Endothelial cell of hepatic sinusoid (primary cell): ENCODE results near the gene HDAC8.
"Not testable (repeated sequence)": the region's sequence is repeated elsewhere in the genome, so short reads cannot be mapped to it uniquely, and the experiment has no call there.

Experiments used
- in situ Hi-C: cut with HindIII; loops from 2 replicates; pipeline ENCODE4 v1.10.0; 2017; ENCODE audit warnings: low sequenced_read_pairs

HDAC8 gene

DNA sequence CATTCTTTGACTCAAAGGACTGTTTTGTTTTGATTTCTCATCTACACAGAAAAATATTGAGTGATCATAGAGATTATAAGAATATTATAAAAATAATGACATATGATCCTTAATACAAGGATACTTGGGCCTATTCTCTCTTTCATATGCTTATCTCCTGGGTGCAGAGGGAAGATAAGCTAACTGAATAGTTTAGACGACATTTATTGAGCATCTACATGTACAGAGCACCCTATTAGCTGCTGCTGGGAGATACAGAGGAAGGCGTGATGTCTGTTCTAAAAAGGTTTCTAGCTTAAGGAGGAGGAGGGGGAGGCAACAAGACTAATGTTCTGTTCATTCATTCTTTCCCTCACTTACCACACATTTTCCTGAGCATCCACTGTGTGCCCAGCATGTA, 106.8 kb downstream of the HDAC8 start:
- in situ Hi-C loops: no loop called here

DNA sequence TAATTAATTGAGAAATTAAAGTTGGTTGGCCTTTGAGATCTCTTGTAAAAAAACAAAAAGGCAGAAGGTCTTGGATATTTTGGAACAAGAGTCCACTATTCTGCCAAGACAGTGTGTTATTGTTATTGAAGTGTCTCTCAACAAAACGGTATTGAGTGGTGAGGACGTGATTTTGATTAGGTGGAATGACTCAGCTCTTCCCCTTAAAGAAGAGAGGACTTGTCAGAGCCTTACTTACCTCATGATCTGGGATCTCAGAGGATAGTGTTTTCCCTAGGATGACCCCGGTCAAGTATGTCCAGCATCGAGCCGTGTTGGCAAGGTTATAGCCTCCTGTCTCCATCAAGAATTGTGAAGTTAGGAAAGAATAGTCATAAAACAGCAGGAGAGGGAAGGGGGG, 110.9 kb downstream of the HDAC8 start:
- in situ Hi-C loops: no loop called here

DNA sequence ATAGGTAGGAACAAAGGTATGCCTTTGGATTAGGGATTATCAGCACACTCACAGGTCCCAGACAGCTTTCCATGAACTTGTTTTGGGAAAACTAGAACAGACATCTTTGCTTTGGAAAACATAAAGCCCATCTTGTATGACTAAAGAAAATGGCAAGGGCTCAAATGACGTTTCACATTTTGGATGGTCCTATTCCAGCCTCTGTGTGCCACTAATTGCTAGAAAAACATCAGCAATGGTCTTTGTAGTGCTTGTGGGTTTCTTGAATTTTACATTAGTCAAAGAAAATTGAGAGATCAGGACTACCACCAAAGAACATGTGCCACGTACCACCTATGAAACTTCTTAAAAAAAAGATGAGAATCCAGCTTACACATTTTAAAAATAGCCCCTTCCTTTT, 111.4 kb downstream of the HDAC8 start:
- in situ Hi-C loops: no loop called here

DNA sequence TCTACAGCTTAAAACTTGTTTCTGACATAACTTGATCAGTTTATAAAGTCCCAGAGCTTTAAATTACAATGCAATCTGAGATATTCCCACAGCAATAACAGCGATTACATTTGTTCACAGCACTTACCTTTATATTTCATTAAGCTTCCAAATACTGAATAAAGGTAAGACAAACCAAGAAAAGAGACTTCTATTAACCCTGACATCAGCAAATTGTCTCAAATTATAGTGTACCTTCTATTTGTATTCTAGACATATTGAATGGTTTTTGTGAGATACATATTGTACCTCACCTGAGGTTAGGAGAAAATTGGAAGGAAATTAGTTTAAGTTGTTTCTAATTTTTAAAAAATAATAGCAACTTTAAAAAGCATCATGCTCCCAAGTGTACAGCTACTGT, 111.9 kb downstream of the HDAC8 start:
- in situ Hi-C loops: no loop called here

DNA sequence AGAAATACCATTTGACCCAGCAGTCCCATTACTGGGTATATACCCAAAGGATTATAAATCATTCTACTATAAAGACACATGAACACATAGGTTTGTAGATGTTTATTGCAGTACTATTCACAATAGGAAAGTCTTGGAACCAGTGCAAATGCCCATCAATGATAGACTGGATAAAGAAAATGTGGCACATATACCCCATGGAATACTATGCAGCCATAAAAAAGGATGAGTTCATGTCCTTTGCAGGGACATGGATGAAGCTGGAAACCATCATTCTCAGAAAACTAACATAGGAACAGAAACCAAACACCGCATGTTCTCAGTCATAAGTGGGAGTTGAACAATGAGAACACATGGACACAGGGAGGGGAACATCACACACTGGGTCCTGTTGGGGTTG, 123.6 kb downstream of the HDAC8 start:
- in situ Hi-C loops: not testable (repeated sequence)

DNA sequence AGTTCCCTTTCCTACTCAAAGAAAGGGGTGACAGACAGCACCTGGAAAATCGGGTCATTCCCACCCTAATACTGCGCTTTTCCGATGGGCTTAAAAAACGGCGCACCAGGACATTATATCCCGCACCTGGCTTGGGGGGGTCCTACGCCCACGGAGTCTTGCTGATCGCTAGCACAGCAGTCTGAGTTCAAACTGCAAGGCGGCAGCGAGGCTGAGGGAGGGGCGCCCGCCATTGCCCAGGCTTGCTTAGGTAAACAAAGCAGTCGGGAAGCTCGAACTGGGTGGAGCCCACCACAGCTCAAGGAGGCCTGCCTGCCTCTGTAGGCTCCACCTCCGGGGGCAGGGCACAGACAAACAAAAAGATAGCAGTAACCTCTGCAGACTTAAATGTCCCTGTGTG, 131.9 kb downstream of the HDAC8 start:
- in situ Hi-C loops: not testable (repeated sequence)

DNA sequence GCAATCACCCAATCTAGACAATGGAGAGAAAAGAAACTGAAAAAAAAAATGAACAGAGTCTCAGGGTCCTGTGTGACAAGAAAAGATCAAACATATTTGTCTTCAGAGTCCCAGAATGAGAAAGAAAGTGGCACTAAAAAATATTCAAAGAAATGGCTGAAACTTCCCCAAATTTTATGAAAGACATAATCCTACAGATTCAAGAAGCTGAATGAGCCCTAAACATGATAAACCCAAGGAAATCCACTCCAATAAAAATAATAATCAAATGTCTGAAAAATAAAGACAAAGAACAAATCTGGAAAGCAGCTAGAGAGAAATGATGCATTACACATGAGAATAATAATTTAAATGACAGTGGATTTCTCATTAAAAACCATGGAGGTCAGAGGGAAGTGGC, 136.6 kb downstream of the HDAC8 start:
- in situ Hi-C loops: no loop called here

DNA sequence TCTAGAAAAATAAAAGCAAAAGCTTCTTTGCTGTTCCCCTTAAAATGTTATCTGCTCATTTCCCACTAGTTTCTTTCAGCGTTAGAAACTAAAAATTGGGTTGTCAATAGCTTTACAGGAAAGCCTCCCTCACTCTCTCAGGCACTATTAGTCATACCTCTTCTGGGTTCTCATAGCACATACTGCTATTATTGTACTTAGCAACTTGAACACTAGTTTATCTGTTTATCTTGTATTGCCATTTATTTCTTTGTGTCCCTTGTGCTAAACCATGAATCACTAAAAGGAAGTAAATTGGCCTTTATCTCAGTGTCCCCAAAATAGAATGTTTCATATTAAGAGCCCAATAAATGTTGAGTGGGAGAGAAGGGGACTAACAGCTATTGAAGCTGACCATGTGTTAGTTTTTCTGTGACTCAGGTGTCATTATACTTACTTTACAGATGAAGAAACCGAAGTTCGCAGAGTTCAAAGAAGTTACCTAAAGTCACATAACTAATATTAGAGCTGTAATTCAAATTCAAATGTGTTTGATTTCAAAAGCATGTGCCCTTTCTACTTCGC, 142.2 kb downstream of the HDAC8 start:
- in situ Hi-C loops: no loop called here

DNA sequence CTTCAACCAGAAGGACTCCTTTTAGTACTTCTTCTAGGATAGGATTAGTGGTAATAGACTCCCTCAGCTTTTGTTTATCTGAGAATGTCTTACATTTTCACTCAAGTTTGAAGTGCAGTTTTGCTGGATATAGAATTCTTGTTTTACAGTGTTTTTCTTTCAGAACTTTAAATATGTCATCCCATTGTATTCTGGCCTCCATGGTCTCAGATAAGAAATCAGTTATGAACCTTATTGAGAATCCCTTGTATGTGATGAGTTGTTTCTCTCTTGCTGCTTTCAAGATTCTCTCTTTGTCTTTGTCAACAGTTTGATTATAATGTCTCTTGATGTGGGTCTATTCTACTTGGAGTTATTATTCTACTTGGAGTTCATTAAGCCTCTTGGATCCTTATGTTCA, 150.8 kb downstream of the HDAC8 start:
- in situ Hi-C loops: no loop called here

DNA sequence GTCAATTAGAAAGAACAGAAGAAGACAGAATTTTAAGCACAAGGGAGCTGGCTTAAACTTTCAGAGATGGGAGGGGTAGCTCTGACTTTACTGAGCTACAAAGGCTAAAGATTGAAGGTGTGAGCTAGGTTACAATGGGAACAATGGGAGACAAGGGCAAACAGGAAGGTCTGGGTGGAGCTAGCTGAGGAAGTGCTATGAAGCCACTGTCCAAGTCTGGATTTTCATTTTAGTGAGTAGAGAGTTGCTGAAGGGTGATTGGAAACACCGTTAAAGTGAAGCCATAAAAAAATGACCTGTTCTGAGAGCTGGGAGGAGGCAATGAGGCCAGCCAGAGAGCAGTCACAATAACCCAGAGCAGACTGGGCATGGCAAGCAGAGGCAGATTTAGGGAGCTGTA, 162.7 kb downstream of the HDAC8 start:
- in situ Hi-C loops: loop anchor here (10.0 kb wide), 1 partner anchor 65 kb away; no protein-coding TSS in a partner anchor

DNA sequence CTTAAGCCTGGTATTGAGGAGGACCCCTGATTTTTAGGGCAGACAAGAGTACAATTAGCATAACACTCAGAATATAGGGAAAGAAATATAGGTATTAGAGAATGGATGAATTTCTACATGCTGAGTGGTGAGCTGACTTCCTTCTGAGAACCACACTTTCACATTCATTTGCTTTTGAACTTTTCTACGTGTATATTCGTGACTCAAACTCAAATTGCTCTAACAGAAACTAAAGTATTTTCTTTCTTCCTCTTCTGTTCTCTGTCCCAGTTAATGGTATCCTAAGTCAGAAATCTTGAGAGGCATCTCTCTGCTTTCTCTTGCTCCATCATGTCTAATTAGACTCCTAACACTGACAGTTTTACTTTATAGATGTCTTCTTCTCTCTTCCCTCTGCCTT, 163.8 kb downstream of the HDAC8 start:
- in situ Hi-C loops: loop anchor here (10.0 kb wide), 1 partner anchor 64 kb away; no protein-coding TSS in a partner anchor

DNA sequence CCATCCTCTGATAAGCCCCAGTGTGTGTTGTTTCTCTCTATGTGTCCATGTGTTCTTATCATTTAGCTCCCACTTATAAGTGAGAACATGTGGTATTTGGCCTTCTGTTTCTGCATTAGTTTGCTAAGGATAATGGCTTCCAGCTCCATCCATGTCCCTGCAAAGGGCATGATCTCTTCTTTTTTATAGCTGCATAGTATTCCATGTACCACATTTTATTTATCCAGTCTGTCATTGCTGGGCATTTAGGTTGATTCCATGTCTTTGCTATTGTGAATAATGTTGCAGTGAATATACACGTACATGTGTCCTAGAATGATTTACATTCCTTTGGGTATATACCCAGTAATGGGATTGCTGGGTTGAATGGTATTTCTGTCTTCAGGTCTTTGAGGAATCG, 167.5 kb downstream of the HDAC8 start:
- in situ Hi-C loops: loop anchor here (10.0 kb wide), 1 partner anchor 60 kb away; no protein-coding TSS in a partner anchor

DNA sequence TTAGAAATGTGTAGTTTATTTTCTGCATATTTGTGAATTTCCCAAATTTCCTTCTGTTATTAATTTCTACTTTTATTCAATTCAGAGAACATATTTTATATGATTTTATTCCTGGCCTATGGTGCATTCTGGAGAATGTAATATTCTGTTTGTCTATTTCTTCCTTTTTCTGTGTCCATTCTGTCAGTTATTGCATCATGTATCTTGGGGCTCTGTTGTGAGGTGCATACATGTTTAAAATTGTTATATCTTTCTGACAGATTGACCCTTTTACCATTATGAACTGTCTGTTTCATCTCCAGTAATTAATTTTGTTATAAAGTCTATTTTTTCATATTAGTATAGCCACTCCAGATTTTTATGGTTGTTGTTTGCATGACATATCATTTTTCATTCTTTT, 170.0 kb downstream of the HDAC8 start:
- in situ Hi-C loops: loop anchor here (10.0 kb wide), 1 partner anchor 58 kb away; no protein-coding TSS in a partner anchor

DNA sequence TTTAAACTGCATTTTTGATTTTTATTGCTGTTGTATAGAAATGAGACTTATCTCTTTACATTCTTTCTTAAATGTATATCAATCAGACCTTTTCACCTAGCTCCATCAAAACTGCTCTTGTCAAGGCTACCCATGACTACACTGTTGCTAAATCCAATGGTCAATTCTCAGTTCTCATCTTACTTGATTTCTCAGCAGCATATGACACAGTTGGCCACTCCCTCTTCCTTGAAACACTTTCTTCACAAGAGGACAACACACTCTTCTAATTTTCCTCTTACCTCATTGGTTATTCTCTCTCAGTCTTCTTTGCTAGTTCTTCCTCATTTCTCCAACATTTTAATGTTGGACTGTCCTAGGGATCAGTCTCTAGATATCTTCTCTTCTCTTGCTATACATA, 172.8 kb downstream of the HDAC8 start:
- in situ Hi-C loops: loop anchor here (10.0 kb wide), 1 partner anchor 55 kb away; no protein-coding TSS in a partner anchor

DNA sequence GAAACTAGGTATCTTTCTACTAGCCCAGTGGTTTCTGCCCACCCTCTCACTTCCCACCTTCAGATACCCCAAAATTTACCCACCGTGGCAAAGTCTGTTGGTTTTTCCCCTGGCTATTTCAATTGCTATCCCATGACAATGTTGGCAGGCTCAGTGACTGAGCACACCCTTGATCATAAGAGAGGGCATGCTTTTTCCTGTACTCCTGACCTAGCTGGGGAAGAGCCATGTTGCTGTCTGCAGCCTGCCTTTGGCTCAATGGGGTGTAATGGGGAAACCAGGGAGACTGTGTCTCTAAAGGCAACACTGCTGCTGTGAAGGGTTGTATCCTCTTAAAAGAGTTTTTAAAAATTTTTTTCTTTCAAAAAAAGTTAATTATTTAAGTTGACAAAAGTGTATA, 176.5 kb downstream of the HDAC8 start:
- in situ Hi-C loops: no loop called here

DNA sequence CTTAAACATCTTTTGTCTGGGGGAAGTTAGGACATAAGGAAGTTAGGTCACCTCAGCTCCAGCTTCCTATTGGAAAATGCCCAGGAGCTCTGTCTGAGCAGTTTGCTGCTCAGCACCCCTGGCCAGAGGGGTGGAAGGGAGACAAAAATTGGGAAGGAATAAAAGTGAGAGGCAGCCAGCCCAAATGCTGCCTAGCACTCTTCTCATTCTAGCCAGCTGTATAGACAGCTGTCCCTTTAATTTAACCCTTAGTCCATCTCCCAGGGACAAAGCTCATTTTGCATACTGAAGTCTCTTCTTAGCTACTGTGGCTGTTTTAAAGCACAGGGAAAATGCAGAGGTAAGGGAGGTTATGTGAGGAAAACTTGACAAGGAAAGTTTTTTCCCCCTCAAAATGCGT, 177.4 kb downstream of the HDAC8 start:
- in situ Hi-C loops: no loop called here

DNA sequence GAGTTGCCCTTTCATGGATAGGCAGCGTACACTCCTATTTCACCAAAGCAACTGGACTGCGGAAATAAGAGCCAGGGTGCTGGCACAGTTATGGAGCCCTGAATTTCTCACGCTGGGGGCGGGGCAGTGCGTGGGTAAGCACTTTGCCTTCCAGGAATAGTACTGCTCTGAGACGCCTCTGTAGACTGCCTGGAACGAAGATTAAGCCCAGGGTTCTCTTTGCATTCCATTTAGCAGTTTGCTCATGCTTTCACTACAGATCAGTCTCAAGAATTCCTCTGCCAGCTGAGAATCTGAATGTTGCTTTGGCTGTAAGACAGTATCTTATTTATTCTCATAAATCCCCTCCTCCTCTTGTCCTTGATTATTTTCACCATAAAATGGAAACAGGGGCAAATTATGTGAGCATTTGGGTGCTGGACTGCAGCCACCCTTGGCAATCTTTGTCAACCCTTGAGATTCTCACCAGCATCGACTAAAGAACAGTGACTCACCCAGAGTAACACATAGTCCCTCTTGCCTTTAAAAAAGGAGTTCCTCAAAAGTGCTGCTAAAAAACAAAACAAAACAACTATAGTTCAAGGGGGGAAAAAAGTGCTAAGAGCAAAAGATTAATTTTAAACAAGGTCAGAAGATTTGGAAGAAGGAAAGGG, 178.0 kb downstream of the HDAC8 start:
- in situ Hi-C loops: no loop called here

DNA sequence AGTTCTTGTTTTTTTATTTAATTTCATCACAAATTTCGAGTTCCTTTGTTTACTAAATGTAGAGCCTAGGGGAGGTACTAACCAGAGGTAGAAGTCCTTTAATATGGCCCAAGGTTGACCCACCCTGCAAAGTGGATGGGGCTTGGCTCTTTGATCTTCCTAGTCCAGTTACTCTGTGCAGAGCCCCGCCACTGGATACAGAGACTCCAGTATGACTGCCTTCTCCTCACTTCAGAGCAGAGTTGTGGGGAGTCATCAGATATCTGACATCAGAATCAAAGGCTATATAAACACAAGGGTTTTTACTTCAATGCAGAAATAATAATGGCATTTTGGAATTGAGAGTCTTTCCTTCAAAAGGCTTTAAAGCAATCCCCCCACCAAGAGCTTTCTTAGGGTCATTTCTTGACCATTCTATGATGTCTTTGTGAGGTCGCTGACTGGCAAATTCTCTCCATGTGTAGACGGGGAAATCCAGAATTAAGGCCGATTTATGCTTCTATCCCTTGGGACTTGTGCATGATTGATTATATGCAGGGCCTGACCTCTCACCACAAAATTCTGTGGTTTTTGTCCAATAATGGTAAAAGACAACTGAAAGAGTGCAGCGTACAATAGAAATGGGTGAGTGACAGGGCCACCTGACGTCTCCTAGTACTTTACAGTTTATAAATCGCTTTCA, 178.7 kb downstream of the HDAC8 start:
- in situ Hi-C loops: no loop called here

DNA sequence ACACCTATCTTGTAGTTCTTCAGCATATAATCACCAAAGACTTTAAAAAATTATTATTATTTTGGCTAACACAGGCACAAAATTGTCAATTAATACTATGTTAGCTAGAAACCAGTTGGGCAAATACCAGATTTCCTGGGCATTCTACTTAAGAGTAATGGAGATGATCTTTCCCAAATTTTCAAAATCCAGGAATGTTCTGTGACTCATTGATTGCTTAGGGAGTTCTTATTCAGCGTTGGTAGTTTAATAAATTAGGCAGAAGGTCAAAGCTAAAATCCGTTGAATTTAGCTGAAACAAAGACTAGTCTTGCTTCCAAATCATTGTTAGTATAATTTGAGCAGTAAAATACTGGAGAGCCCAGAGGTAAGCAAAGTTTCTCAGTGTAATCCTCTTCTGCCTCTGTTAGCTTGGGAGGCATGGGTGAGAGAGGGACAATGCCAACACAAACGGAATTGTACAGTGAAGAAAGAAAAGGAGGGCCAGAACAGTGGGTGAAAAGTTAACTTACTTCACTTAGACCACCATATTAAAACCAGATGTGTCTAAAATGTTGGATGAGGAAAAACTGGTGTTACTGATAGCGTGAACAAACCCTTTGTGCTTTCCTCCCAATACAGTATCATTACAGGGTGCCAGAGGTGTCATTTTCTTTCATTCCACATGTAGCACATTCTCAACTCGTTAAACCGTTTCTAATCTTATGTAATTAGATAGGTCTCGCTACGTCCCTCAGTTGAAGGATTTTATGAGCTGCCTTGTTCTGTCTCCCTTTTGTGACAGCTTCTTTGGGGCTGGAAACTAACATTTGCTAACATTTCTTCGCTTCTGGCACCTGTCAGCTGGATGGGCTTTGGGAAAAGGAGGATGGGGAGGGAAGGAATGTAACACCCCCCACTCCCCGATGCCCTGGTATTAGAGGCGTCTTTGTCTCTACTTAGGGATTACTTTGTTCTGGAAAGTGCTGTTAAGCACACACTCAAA, 179.5 kb downstream of the HDAC8 start:
- in situ Hi-C loops: no loop called here

DNA sequence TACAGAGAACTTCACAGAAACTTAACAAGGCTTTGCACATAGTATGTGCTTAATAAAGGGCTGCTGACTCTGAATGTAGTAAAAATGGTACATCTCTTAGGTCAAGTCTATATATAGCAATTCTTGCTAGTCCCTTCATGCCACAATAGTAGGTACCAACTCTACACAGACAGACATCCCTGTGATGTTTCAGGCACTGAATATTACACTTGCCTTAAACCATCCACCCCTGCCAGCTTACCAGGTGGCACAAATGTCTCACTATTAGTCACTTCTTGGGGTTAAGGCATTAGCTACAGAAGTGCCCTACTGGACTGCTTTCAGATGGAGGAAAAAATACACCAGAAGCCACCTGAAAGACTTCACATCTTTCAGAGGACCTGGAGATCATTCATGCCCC, 180.6 kb downstream of the HDAC8 start:
- in situ Hi-C loops: no loop called here

DNA sequence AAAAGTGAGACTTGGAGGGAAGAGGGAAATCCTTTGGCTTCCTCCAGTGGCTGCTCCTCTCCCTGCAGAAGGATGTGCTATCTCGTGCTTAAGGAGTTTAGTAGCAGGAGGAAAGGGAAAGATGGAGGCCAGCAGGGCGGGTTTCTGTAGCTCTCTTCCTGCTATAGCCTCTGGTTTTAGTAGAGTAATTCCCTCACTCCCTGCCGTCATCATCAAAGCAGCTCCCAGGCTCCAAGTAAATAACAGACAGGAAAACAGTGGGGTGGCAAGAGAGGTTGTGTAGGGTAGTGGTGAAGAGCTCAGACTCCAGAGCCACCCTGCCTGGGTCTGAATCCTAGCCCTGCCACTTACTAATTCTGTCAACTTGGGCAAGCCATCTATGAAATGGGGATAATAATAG, 185.4 kb downstream of the HDAC8 start:
- in situ Hi-C loops: no loop called here
